Measurements from ENCODE around the gene EGR4.

Gene EGR4

GRCh38 chr2:73289304-73289703 lies 4.0 kb downstream of the EGR4 start:
- no peak for DNase-seq

- no peak for DNase-seq
Observed at GRCh38 chr2:73286134-73286655, 7.2 kb downstream of the EGR4 start.

- no peak for DNase-seq
Observed at GRCh38 chr2:73285159-73285739, 8.1 kb downstream of the EGR4 start.

- DNase-seq: peak; percentile 50
Observed at GRCh38 chr2:73284296-73285158, 8.8 kb downstream of the EGR4 start, which contains the start of gene FBXO41. FBXO41 (minus strand) TSS chr2:73284478; CDS start chr2:73269630, 14,848 bp downstream.

GRCh38 chr2:73283545-73284295 lies 9.6 kb downstream of the EGR4 start:
- DNase-seq: no peak

- DNase-seq: no peak
Observed at GRCh38 chr2:73282924-73283544, 10.3 kb downstream of the EGR4 start.

GRCh38 chr2:73281244-73281643 lies 12.1 kb downstream of the EGR4 start:
- DNase-seq: no peak

- no peak for DNase-seq
Observed at GRCh38 chr2:73279852-73280251, 13.5 kb downstream of the EGR4 start.

- DNase-seq: no peak
Observed at GRCh38 chr2:73272270-73272669, 21.1 kb downstream of the EGR4 start.

GRCh38 chr2:73269686-73270465 lies 23.5 kb downstream of the EGR4 start:
- no peak for DNase-seq

- DNase-seq: peak; percentile 74
Observed at GRCh38 chr2:73268830-73269685, 24.3 kb downstream of the EGR4 start.

GRCh38 chr2:73268366-73268829 lies 24.9 kb downstream of the EGR4 start:
- DNase-seq: no peak

- no peak for DNase-seq
Observed at GRCh38 chr2:73267008-73267407, 26.3 kb downstream of the EGR4 start.

- no peak for DNase-seq
Observed at GRCh38 chr2:73266061-73266901, 27.1 kb downstream of the EGR4 start.

GRCh38 chr2:73265298-73266060 lies 27.9 kb downstream of the EGR4 start:
- no peak for DNase-seq

GRCh38 chr2:73264783-73265182 lies 28.6 kb downstream of the EGR4 start:
- no peak for DNase-seq

GRCh38 chr2:73264332-73264606 lies 29.1 kb downstream of the EGR4 start:
- no peak for DNase-seq

- DNase-seq: no peak
Observed at GRCh38 chr2:73263540-73264331, 29.6 kb downstream of the EGR4 start.
